ENCODE measurements around the gene REM1.

Gene REM1

DNA sequence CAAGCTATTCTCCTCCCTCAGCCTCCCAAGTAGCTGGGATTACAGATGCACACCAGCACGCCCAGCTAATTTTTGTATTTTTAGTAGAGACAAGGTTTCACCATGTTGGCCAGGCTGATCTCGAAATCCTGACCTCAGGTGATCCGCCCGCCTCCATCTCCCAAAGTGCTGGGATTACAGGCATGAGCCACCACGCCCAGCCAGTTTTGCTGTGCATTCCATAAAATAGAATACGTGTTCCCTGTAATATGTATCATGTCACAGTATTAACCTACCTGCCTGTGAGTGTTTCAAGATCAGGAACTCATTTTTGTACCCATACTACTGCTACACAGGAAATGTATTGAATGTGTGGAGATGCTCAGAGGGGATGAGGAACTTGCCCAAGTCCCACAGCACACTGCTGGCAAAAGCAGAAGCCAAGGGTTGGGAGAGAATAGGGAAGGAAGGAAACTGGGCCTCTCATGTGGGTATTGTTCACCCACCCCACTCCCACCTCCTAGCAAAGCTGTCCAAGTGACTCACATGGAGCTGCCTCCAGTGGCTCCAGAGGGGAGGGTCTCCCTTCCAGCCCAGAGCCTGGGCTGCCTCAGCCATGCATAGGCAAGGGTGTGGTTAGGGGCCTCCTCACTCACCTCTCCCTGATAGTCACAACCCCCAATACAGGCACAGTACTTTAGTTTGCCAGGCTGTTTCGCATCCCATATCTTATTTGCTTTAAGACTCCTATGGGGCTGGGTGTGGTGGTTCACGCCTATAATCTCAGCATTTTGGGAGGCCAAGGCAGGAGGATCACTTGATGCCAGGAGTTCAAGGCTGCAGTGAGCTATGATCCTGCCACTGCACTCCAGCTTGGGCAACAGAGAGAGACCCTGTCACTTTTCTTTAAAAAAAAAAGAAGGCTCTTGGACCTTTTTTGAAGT, 48.5 kb downstream of the REM1 start:
- DNase-seq: no peak

DNA sequence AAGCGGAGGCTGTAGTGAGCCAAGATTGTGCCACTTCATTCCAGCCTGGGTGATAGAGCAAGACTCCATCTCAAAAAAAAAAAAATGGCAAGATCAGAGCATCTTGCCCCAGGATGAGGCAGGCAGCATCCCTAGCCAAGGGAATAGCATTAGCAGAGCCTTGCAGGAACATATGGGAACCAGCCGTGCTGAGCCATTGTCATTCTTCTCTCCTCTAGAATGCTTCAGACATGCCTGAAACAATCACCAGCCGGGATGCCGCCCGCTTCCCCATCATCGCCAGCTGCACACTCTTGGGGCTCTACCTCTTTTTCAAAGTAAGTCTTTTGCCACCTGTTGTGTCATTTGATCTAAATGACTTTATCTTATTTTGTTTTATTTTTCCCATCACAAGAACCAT, 52.2 kb downstream of the REM1 start:
- no peak for DNase-seq
